Activated naive CD4-positive, alpha-beta T cell treated with anti-CD3 and anti-CD28 coated beads, Interleukin-2, amount 50 U/mL, for 72 hours (primary cell): ENCODE measurements around the gene NUDT14. TPM values are rescaled to one million over a fixed set of nuclear protein-coding genes. Genes with fewer than 3 reads are reported as not detected.
A peak's percentile ranks its signal among the peaks of the same experiment; 100 is the strongest.

Source experiments
- ATAC-seq, 2 donors: fragments of 150-1000 bp; cut with Tn5 transposase; 2 replicates each; pipeline ENCODE4 v1.10.0; 2021; ENCODE audit warnings: mild to moderate bottlenecking in 2 of 2, moderate library complexity in 2 of 2
- DNase-seq, 2 donors: peaks; one replicate each; pipeline ENCODE4 v3.0.0; 2021 to 2022; ENCODE audit warnings: low spot score in 2 of 2
- H3K27ac Mint-ChIP-seq, 2 donors: one replicate each; pipeline ENCODE4 v1.8.0; 2022; ENCODE audit warnings: mild to moderate bottlenecking in 2 of 2, mixed read lengths in 2 of 2
- H3K36me3 Mint-ChIP-seq, 2 donors: one replicate each; pipeline ENCODE4 v1.8.0; 2022; ENCODE audit warnings: mixed read lengths in 2 of 2
- H3K9me3 Mint-ChIP-seq, 2 donors: one replicate each; pipeline ENCODE4 v1.8.0; 2022; ENCODE audit warnings: mixed read lengths in 2 of 2
- total RNA-seq, 2 donors: library from RNA; stranded (reverse); gene quantifications; one replicate each; pipeline ENCODE4 v1.2.3, GENCODE V29; 2022

NUDT14 gene
- total RNA-seq, 2 donors from 2014 or later: 20.0 to 22.6 TPM

- DNase-seq (no peak), ATAC-seq (no peak)
- Mint-ChIP-seq H3K36me3 (peaks cover 11 to 22% of the 10 kb centered on the region in 2 donors), H3K9me3 (peaks cover 5 to 9% of the 10 kb centered on the region in 2 donors), H3K27ac (no peak overlapping the region)
Observed at GRCh38 chr14:105139831-105140239, 41.3 kb downstream of the NUDT14 start.

- Mint-ChIP-seq H3K27ac (no peak overlapping the region), H3K36me3 (peaks cover 11 to 22% of the 10 kb centered on the region in 2 donors), H3K9me3 (peaks cover 5 to 9% of the 10 kb centered on the region in 2 donors)
- no peak for DNase-seq
- no peak for ATAC-seq
Observed at GRCh38 chr14:105139212-105139825, 41.8 kb downstream of the NUDT14 start.

GRCh38 chr14:105138551-105139111, 42.5 kb downstream of the NUDT14 start:
- no peak for ATAC-seq
- H3K36me3 Mint-ChIP-seq: peaks cover 11 to 22% of the 10 kb centered on the region in 2 donors
- no peak overlapping the region for H3K27ac Mint-ChIP-seq
- DNase-seq: no peak
- H3K9me3 Mint-ChIP-seq: peaks cover 5 to 9% of the 10 kb centered on the region in 2 donors

- no peak for DNase-seq
Observed at GRCh38 chr14:105138021-105138541, 43.0 kb downstream of the NUDT14 start.

GRCh38 chr14:105137481-105138020, 43.6 kb downstream of the NUDT14 start:
- DNase-seq (no peak), ATAC-seq (no peak)
- H3K36me3 Mint-ChIP-seq: peaks cover 19 to 22% of the 10 kb centered on the region in 2 donors
- peaks cover 12 to 14% of the 10 kb centered on the region in 2 donors for H3K9me3 Mint-ChIP-seq
- H3K27ac Mint-ChIP-seq: peak overlapping the region in 1 of 2 donors; percentile 72

More at GRCh38 chr14:105138021-105138541, 43.0 kb downstream of the NUDT14 start:
- no peak overlapping the region for H3K27ac Mint-ChIP-seq
- no peak for ATAC-seq
- H3K9me3 Mint-ChIP-seq: peaks cover 9 to 13% of the 10 kb centered on the region in 2 donors
- H3K36me3 Mint-ChIP-seq: peaks cover 17 to 22% of the 10 kb centered on the region in 2 donors

GRCh38 chr14:105136401-105137322, 44.5 kb downstream of the NUDT14 start:
- no peak for ATAC-seq
- DNase-seq: peak in 1 of 2 donors; percentile 45
- H3K27ac Mint-ChIP-seq: no peak overlapping the region
- peaks cover 12 to 14% of the 10 kb centered on the region in 2 donors for H3K9me3 Mint-ChIP-seq
- H3K36me3 Mint-ChIP-seq: peaks cover 16 to 19% of the 10 kb centered on the region in 2 donors

- no peak for DNase-seq
- H3K9me3 Mint-ChIP-seq: peaks cover 12% of the 10 kb centered on the region in 2 donors
- ATAC-seq: no peak
- H3K27ac Mint-ChIP-seq: no peak overlapping the region
- peaks cover 8 to 19% of the 10 kb centered on the region in 2 donors for H3K36me3 Mint-ChIP-seq
Observed at GRCh38 chr14:105135700-105136395, 45.3 kb downstream of the NUDT14 start.

GRCh38 chr14:105132921-105133654, 48.0 kb downstream of the NUDT14 start:
- ATAC-seq (no peak), DNase-seq (no peak)
- H3K27ac Mint-ChIP-seq: no peak overlapping the region
- H3K9me3 Mint-ChIP-seq: peaks cover 5 to 7% of the 10 kb centered on the region in 2 donors
- H3K36me3 Mint-ChIP-seq: peaks cover 0 to 14% of the 10 kb centered on the region in 2 donors

- peaks cover 0 to 14% of the 10 kb centered on the region in 2 donors for H3K36me3 Mint-ChIP-seq
Observed at GRCh38 chr14:105131241-105131640, 49.9 kb downstream of the NUDT14 start.

GRCh38 chr14:105128059-105128458, 53.1 kb downstream of the NUDT14 start:
- no peak for DNase-seq
- no peak for ATAC-seq
- Mint-ChIP-seq H3K36me3 (peaks cover 0 to 8% of the 10 kb centered on the region in 2 donors), H3K27ac (no peak overlapping the region), H3K9me3 (peaks cover under 1 to 2% of the 10 kb centered on the region in 2 donors)

More at GRCh38 chr14:105131241-105131640, 49.9 kb downstream of the NUDT14 start:
- ATAC-seq (no peak), DNase-seq (no peak)
- Mint-ChIP-seq H3K27ac (no peak overlapping the region), H3K9me3 (peaks cover 5 to 7% of the 10 kb centered on the region in 2 donors)

GRCh38 chr14:105126981-105127329, 54.2 kb downstream of the NUDT14 start:
- Mint-ChIP-seq H3K9me3 (peaks cover 6 to 10% of the 10 kb centered on the region in 2 donors), H3K36me3 (peaks cover 10 to 11% of the 10 kb centered on the region in 2 donors), H3K27ac (no peak overlapping the region)
- ATAC-seq (no peak), DNase-seq (no peak)

- ATAC-seq (no peak), DNase-seq (no peak)
- Mint-ChIP-seq H3K36me3 (peaks cover 16% of the 10 kb centered on the region in 2 donors), H3K27ac (no peak overlapping the region), H3K9me3 (peaks cover 6 to 13% of the 10 kb centered on the region in 2 donors)
Observed at GRCh38 chr14:105126126-105126980, 54.8 kb downstream of the NUDT14 start.

- Mint-ChIP-seq H3K9me3 (peaks cover 10 to 21% of the 10 kb centered on the region in 2 donors), H3K36me3 (peaks cover 21 to 26% of the 10 kb centered on the region in 2 donors), H3K27ac (no peak overlapping the region)
- no peak for ATAC-seq
- no peak for DNase-seq
Observed at GRCh38 chr14:105124823-105125222, 56.3 kb downstream of the NUDT14 start.

GRCh38 chr14:105123981-105124765, 56.9 kb downstream of the NUDT14 start:
- no peak for ATAC-seq
- H3K36me3 Mint-ChIP-seq: peaks cover 21% of the 10 kb centered on the region in 2 donors

More at GRCh38 chr14:105123981-105124765, 56.9 kb downstream of the NUDT14 start:
- Mint-ChIP-seq H3K27ac (no peak overlapping the region), H3K9me3 (peaks cover 10 to 21% of the 10 kb centered on the region in 2 donors)
- DNase-seq: no peak
